Thyroid gland (tissue), 4 donors: ENCODE measurements around the gene ZNF202. TPM values are rescaled to one million over a fixed set of nuclear protein-coding genes. Genes with fewer than 3 reads are reported as not detected.

ENCODE experiments used
- DNase-seq, 2 donors: peaks; one replicate each; pipeline ENCODE4 v3.0.0-alpha.2; 2019
- H3K27ac ChIP-seq, 3 donors: fragments of 200-600 bp; sonication (generic); 1 replicate in 2 of 3; 2 replicates in 1 of 3; pipeline ENCODE4 v1.5.1; 2016 to 2019; ENCODE audit warnings: mild to moderate bottlenecking in 1 of 3, moderate library complexity in 1 of 3
- H3K27me3 ChIP-seq: fragments of 200-600 bp; sonication (generic); one replicate; pipeline ENCODE4 v1.5.1; 2019
- H3K36me3 ChIP-seq, 2 donors: fragments of 200-600 bp; sonication (generic); one replicate each; pipeline ENCODE4 v1.5.1; 2016 to 2019
- H3K4me1 ChIP-seq, 2 donors: fragments of 200-600 bp; sonication (generic); one replicate each; pipeline ENCODE4 v1.5.1; 2017 to 2019
- H3K4me3 ChIP-seq, 3 donors: fragments of 200-600 bp; sonication (generic); replicated peaks in 1 of 3; 1 replicate in 2 of 3; 2 replicates in 1 of 3; pipeline ENCODE4 v1.5.1; 2016; ENCODE audit warnings: mild to moderate bottlenecking in 1 of 3
- H3K9me3 ChIP-seq: fragments of 200-600 bp; sonication (generic); one replicate; pipeline ENCODE4 v1.5.1; 2017
- CTCF ChIP-seq, 6 experiments: fragments of 200-600 bp in 3 of 6; fragments of 450-650 bp in 3 of 6; sonication (generic) in 3 of 6; IDR thresholded peaks; one replicate each; pipeline ENCODE4 v1.5.1; 2016 to 2019; ENCODE audit warnings: antibody characterized with exemption in 6 of 6, mild to moderate bottlenecking in 2 of 6, inconsistent platforms in 1 of 6, moderate library complexity in 1 of 6
- POLR2A ChIP-seq, 2 donors: fragments of 450-650 bp; IDR thresholded peaks; one replicate each; pipeline ENCODE4 v1.6.1; 2017; ENCODE audit warnings: antibody characterized with exemption in 2 of 2, mild to moderate bottlenecking in 2 of 2, moderate library complexity in 1 of 2
- WGBS, 2 donors: methylation state at CpG; one replicate each; pipeline ENCODE4 v1.1.5; 2017; 5-methylcytosine and 5-hydroxymethylcytosine counted together
- intact Hi-C: fragments of 100-400 bp; cut with DNase I; formaldehyde crosslinking; loops from one replicate; pipeline ENCODE4 v1.15.1; 2023
- total RNA-seq, 4 donors: library from RNA; depleted of rRNA; stranded (reverse); fragments of >200 nt; gene quantifications; one replicate each; pipeline ENCODE4 v1.2.3, GENCODE V29; 2016

The ZNF202 gene
- total RNA-seq: 10 to 100 TPM in 1 of 4 donors, 1 to 10 TPM in 3; 5.2 to 12.5 (median 8.2) TPM

- peak; percentile 92 to 93 for DNase-seq
- peak within 1 kb of the TSS; percentile 57 to 85 (median 84) for H3K4me3 ChIP-seq
- no peaks in the 10 kb centered on the region for H3K27me3 ChIP-seq
- no peaks in the 10 kb centered on the region for H3K36me3 ChIP-seq
- H3K27ac ChIP-seq: peak within 1 kb of the TSS; percentile 2 to 83 (median 75)
- H3K4me1 ChIP-seq: peaks cover 9 to 16% of the 10 kb centered on the region in 2 donors
- TF ChIP-seq CTCF (IDR thresholded peaks at IDR 0.05) (peak in 1 of 6 experiments; percentile 33), POLR2A (IDR thresholded peaks at IDR 0.05) (peak in 1 of 2 donors; percentile 60)
- 1% methylated on average over 35 to 46 of the region's 67 CpGs for WGBS, 2 donors
- no peaks in the 10 kb centered on the region for H3K9me3 ChIP-seq
- intact Hi-C loops: no loop called here
Observed at GRCh38 chr11:123741159-123742030, at the start of gene ZNF202. Gene ZNF202, minus strand, starts transcription at chr11:123741660. Its CDS starts 10,772 bp downstream, at chr11:123730888.

- WGBS, 2 donors: 66 to 77% methylated on average over 1 of the region's 1 CpG
Observed at GRCh38 chr11:123783536-123783935, 42.1 kb upstream of the ZNF202 start.

GRCh38 chr11:123778511-123778910 is 37.1 kb upstream of the ZNF202 start:
- H3K36me3 ChIP-seq: no peaks in the 10 kb centered on the region
- no peak for DNase-seq
- no peak overlapping the region for H3K27ac ChIP-seq
- no peaks in the 10 kb centered on the region for H3K27me3 ChIP-seq
- H3K4me1 ChIP-seq: no peaks in the 10 kb centered on the region
- 65 to 96% methylated on average over 1 of the region's 1 CpG for WGBS, 2 donors
- TF ChIP-seq POLR2A (IDR thresholded peaks at IDR 0.05): no peak
- no peak for TF ChIP-seq CTCF (IDR thresholded peaks at IDR 0.05)
- no peak overlapping the region for H3K4me3 ChIP-seq
- intact Hi-C loops: no loop called here
- H3K9me3 ChIP-seq: no peaks in the 10 kb centered on the region

More at GRCh38 chr11:123783536-123783935, 42.1 kb upstream of the ZNF202 start:
- TF ChIP-seq POLR2A (IDR thresholded peaks at IDR 0.05) (no peak), CTCF (IDR thresholded peaks at IDR 0.05) (no peak)
- no peak overlapping the region for H3K27ac ChIP-seq
- H3K9me3 ChIP-seq: no peaks in the 10 kb centered on the region
- no peaks in the 10 kb centered on the region for H3K4me1 ChIP-seq
- intact Hi-C loops: no loop called here
- no peaks in the 10 kb centered on the region for H3K27me3 ChIP-seq
- no peaks in the 10 kb centered on the region for H3K36me3 ChIP-seq
- H3K4me3 ChIP-seq: no peak overlapping the region
- no peak for DNase-seq

GRCh38 chr11:123775715-123776549 is 34.5 kb upstream of the ZNF202 start:
- Histone ChIP-seq H3K27me3 (no peaks in the 10 kb centered on the region), H3K36me3 (no peaks in the 10 kb centered on the region), H3K4me1 (no peaks in the 10 kb centered on the region), H3K4me3 (no peak overlapping the region), H3K27ac (no peak overlapping the region), H3K9me3 (no peaks in the 10 kb centered on the region)
- 41 to 44% methylated on average over 4 of the region's 4 CpGs for WGBS, 2 donors
- intact Hi-C loops: no loop called here
- DNase-seq: no peak
- TF ChIP-seq POLR2A (IDR thresholded peaks at IDR 0.05) (no peak), CTCF (IDR thresholded peaks at IDR 0.05) (no peak)
